Measurements from ENCODE around the gene WDHD1.

DNA sequence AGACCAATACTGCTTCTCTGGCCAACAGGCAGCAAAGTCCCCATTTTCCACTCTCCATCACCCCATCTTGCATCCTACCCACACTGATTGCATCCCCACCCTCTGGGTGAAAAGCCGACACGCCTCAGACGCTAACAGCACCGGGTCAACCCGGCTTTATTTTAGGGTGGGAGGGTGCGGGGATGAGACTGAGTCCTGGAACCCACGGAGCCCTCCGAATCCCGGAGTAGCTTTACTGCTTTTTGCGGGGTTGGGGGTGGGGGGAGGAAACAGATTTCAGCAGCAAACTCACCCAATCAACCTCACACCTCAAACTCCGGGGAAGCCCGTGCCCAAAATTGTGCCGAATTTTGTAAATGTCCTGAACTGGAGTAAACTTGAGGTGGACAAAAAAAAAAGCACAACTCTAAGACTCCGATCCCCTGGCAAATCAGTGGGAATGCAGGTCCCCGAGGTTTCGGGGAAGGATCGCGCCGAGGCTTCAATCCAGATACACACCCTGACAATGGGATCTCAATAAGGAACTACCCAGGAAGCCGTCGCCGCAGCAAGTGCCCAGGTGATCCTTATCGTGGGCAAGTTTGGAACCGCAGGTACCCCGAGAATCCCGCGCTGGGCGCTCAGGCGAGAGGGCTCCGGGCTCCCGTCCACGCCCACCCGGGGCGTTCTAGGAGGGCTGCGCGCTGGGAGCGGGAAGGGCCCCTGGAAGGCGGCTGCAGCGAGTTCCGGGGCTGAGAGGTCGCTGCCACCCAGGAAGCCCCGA is 125.3 kb downstream of the WDHD1 start:
- TF ChIP-seq EZH2phosphoT487 (conservative IDR thresholded peaks at IDR 0.05; ENCODE audit: low read length) (no peak), CTCF (IDR thresholded peaks at IDR 0.05; ENCODE audit: insufficient read depth, low read length, poor library complexity, severe bottlenecking) (no peak)

Measured in SU-DHL-6 (cell line).